T-helper 9 cell (primary cell): Measurements from ENCODE around the gene AGBL3.

Source experiments
- DNase-seq: peaks from one replicate; pipeline ENCODE4 v3.0.0-alpha.2; 2020
- total RNA-seq, 2 donors: gene quantifications; one replicate each; lab custom pipeline; 2026; lab: John Stamatoyannopoulos, UW

AGBL3 gene
- 0.48 to 3.4 reads per million in 2 donors for total RNA-seq

DNA sequence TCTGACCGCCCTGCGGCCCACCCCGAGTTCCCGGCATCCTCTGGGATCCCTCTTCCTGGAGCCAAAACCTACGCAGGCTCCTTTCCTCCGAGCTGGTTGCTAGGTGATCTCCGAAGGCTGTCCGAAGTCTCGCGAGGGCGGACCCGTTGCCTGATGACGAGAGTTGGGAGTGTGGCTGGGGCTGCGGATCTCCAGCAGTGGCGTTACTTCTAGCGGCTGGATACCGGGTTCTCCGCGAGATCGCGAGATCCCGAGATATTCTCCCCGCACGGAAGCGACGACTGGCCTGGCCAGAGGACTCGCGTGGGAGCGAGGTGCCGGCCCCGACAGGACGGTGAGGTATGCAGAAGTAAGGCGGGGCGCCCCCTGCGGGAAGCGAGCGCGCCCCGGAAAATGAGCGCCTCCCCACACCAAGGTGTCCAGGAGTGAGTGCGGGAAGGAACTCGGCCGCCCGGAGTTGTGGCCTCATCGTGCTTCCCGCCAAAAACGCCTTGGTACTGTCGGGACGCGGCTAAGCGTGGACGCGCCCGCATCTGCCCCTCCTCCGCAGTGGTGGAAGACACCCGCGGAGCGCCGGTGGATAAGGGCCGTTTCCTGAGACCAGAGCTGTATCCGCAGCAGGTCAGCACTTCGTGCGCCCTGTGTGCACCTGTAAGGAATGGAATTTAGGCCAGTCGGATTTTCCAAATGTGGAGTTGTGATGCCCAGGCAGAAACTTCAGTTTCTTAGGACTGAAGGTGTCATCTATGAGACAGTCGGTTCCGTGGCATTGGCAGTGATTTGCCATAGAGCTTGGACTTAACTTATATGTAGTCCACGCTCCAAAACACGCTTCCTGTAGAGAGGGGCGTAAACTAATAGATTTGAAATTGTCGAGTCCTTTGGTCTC lies at the start of gene AGBL3:
TSS of gene AGBL3 (plus strand) at position 146 of the 889 bp plus-strand sequence. CDS start 1,426 bp downstream, outside the sequence.
- DNase-seq, result peak; percentile 79

GRCh38 chr7:134936893-134937510 lies 49.3 kb upstream of the AGBL3 start:
- no peak for DNase-seq

- DNase-seq, result no peak
Observed at GRCh38 chr7:134938141-134938540, 48.2 kb upstream of the AGBL3 start.

DNA sequence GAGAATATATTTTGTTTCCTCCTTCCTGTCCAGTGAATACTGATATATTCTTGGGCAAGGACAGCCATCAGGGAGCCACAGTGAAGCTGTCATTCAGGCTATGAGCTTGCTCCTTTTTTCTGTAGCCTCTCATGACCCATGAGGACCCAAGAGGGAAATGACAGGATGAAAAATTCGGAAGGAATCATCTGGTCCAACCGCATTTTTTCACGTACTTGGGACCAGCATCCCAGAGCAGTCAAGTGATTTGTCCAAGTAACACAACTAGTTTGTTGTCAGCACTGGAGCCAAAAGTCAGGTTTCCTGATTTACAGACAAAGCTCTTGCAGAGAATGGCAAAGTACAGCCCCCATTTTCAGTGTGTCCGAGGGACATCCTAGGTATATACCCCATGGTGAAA lies 47.2 kb upstream of the AGBL3 start:
- DNase-seq, result no peak

- no peak for DNase-seq
Observed at GRCh38 chr7:134940729-134941128, 45.6 kb upstream of the AGBL3 start.

GRCh38 chr7:134941185-134941900 lies 45.0 kb upstream of the AGBL3 start:
- DNase-seq, result no peak

- DNase-seq, result no peak
Observed at GRCh38 chr7:134941952-134942351, 44.4 kb upstream of the AGBL3 start.

- no peak for DNase-seq
Observed at GRCh38 chr7:134942690-134943466, 43.4 kb upstream of the AGBL3 start.

DNA sequence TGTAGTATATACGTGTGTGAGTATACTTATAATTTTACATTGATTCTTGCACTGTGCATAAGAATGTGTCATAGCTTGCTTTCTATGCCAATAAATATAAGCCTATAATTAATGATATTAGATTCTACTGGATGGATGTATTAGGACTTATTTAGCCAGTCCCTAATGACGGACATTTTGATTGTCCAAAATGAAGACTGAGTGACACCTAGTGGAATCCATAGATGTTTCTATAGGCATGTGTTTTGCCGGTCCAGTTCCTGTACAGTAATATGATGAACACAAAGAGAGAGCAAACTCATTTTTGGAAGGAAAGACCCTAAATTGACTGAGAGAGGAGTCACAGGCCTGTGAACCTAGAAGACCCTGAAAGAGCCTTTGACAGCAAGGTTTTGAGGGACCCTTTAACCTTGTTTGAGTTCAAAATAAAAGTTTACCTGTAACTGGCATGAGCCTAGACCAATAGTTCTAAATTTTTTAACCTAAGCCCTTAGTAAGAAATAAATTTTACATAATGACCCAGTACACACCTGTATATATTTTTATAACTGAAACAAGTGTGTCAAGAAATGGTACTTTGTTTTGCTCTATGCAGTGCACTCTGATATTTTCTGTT lies 42.4 kb upstream of the AGBL3 start:
- no peak for DNase-seq

- DNase-seq, result no peak
Observed at GRCh38 chr7:134945691-134946090, 40.6 kb upstream of the AGBL3 start.

- DNase-seq, result no peak
Observed at GRCh38 chr7:134946260-134946659, 40.0 kb upstream of the AGBL3 start.

- no peak for DNase-seq
Observed at GRCh38 chr7:134947329-134947728, 39.0 kb upstream of the AGBL3 start.

- no peak for DNase-seq
Observed at GRCh38 chr7:134947831-134948230, 38.5 kb upstream of the AGBL3 start.

DNA sequence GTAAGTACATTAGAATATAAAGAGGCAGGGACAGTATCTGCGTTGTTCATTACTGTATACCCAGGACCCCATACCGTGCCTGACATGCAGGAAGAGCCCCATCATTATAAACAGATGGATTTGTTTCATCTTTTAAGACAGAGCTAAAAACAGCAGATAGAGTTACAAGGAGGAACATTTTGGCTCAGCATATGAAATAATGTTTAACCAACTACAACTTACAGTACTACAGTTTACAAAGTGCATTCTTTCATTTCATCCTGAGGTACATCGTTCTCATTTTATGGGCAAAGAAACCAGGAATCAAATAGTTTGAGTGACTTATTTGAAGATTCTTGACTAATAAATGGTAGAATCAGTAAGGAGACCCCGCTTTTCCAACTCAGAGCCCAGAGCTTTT lies 38.1 kb upstream of the AGBL3 start:
- DNase-seq, result no peak

DNA sequence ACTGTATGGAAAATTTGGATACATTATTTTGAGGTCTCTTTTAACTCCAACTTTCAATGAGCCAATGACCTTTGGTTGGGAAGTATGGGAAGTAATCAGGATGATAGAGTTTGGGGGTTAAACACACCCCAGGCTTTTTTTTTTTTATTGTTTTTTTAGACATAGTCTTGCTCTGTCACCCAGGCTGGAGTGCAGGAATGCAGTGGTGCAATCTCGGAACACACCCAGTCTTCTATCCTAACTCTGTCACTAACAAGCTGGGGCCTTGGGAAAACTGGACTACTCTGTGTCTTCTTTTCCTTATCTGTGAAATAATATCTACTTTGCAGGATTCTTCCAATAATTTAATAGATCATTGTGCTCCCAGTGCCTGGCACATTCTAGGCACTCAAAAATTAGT lies 37.6 kb upstream of the AGBL3 start:
- DNase-seq, result no peak

- no peak for DNase-seq
Observed at GRCh38 chr7:134949171-134949570, 37.1 kb upstream of the AGBL3 start.

DNA sequence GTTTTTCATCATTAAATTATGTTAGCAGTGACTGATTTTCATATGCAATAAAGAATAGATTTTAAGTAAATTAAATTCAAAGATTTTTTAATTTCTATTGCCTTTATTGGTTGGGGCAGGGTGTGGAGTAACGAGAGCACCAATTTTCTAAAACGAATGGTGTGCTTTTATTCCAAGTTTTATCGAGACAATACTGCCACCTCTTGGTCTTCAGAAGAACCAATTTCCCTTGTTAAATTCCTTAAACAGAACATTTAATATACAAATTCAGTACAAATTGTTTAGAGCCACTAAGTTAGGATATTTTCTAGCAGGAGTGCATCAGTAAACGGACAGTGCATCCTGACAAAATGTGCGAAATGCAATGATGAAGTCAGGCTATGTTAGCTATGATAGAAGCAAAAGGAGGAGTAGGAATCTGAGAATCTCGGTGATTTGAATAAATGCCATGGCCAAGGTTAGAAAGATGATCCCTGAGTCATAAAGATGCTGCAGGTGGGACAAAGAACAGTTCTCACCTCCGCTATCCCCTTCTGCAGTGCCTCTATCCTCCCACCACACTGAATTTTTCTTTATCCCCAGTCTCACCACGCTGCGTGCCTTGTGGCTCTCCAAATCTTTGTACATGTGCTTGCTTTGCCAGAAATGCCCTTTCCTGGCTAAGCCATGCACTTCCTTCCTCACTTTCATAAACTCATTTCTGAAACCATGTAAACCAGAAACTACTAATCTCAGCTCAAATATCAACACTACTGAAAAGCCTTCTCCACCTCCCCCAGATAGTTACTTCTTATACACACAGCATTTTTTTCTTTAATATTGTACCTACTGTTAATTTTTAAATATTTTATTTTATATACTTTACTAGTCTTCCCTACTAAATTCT lies 31.9 kb upstream of the AGBL3 start:
- DNase-seq, result no peak

- no peak for DNase-seq
Observed at GRCh38 chr7:134957005-134957404, 29.3 kb upstream of the AGBL3 start.

DNA sequence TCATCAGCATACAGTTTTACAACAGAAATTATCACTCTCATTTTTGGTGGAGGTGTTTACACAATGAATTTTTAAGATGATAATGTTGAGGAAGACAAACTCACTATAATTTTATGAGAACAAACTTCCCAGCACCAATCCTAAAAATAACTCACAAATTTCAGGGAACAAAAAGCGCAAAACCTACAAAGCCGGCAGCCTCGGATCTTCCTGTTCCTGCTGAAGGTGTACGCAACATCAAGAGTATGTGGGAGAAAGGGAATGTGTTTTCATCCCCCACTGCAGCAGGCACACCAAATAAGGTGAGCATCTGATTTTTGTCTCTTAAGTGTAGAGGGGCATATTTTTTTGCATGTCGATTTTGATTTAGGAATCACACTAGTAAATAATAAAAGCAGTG lies 26.5 kb upstream of the AGBL3 start:
- no peak for DNase-seq

DNA sequence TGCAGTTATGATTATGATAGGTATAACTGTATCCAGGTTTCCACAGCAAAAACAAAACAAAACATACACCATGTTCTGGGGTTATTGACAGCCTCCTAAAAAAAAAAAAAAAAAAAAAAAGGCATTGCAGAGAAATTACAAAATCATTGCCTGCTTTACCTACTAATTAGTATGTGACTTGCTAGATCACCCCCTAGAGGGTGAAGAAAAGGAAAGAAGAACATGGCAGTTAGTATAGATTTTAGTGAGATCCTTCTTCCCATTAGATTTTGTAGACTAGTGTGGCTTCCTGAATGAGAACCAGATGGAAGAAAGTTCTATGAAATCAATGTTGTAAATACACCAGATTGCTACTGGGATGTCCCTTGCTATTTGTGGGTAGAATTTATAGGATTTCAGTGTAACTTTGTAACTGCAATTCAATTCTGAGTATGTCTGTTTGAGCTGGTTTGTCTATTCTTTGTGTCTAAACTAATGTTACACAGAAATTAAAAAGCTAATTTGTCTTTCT lies 24.0 kb upstream of the AGBL3 start:
- no peak for DNase-seq

DNA sequence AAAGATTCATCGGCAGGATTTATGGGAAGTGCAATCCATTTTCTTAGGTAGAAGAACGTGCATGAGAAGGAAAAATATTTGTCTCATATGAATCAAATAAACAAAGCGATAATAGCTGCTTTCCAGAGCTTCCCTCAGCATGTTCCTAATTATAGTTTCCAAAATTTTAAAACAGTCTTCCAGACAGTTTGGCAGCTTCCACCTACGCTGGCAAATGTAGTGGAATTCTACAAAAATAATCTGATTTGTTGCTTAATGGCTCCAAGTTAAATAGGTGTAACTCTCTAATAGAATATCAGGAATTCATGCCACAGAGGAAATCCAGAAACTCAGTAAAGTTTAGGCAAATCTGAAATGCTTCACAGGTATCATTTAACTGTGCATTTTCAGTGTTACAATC lies 23.3 kb upstream of the AGBL3 start:
- no peak for DNase-seq
